ENCODE results near the gene BANF2.

The BANF2 gene

DNA sequence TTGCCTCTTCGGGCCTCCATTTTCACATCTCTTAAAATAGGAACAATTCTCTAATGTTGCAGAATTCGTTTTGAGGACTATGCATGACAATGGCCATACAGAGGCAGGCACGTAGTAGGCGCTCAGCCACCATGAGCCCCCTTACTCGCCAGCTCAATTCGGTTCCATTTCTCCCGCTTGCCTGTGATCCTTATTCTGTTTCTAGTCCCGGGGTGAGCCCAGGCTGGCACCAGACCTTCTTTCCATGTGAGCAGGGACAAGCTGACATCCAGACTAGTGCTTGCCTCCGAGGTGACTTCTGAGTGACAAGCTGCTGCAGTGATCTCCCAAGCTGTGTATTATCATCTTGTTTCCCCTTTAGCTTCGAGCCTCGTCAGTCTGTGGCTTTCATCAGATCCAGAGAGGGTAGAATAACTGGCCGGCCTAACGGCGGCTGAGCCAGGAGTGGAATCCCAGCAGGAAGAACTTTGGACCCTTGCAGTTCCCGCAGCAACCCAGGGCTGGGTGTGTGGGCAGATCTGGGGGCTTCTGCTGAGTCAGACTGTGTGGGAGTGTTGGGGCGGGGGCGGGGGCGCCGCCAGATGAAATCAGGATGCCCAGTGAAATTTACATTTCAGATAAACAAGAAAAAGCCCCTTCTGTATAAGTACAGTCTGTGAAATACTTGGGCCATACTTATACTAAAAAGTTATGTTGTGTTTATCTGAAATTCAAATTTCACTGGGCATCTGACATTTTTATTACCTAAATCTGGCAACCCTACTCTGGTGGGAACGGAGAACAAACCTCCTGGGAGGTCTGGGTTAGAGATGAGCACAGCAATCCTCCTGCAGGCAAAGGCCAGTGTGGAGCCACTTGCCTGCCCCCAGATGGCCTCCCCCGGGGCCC lies 10.9 kb downstream of the BANF2 start:
- DNase-seq (ENCODE audit: low spot score), result no peak

- DNase-seq (ENCODE audit: low spot score), result no peak
These were observed 11.5 kb downstream of the BANF2 start for GRCh38 chr20:17711267-17711627.

DNA sequence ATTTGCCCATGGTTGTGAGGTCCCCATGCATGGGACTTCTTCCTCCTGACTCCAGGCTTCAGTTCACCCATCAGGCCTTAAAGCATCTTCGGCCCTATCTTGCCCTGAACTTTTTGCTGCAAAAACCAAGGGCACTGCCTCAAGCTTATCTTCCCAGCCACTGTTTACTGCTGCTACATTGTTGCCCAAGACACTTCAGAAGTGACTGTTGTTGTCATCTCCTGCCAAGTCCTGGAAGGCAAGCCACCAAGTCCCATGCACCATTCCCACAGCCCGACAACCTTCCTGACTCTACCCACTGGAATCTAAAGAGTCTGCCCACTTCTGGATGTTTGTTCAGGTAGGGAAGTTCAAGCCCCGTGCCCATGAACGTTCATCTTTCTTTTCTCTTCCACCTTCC lies 12.4 kb downstream of the BANF2 start:
- DNase-seq (ENCODE audit: low spot score), result no peak

- no peak for DNase-seq (ENCODE audit: low spot score)
These were observed 12.9 kb downstream of the BANF2 start for GRCh38 chr20:17712708-17713107.

- no peak for DNase-seq (ENCODE audit: low spot score)
These were observed 14.8 kb downstream of the BANF2 start for GRCh38 chr20:17714597-17714996.

DNA sequence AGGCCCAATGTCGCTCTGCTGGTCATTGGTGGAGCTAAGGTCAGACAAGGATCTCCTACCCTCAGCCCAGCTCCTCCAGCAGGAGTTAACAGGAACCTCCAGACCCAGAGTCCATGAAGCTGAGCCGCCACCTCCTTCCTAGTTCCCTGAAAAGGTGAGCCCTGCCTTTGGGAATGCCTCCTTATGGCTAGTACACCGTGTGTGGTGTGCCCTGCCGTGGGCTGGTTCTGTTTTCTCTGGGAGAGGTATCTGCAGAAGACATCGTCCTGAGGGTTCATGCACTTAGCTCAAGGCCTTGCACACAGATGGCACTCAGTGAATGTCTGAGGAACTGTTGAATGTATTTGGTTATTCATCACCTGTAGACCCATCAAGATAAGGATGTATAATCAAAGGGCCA lies 15.3 kb downstream of the BANF2 start:
- no peak for DNase-seq (ENCODE audit: low spot score)

GRCh38 chr20:17716331-17716730 lies 16.6 kb downstream of the BANF2 start:
- no peak for DNase-seq (ENCODE audit: low spot score)

- no peak for DNase-seq (ENCODE audit: low spot score)
These were observed 21.0 kb downstream of the BANF2 start for GRCh38 chr20:17720755-17721154.

- DNase-seq (ENCODE audit: low spot score), result peak; percentile 47
These were observed 22.2 kb downstream of the BANF2 start for GRCh38 chr20:17721802-17722486.

GRCh38 chr20:17722493-17723300 lies 22.9 kb downstream of the BANF2 start:
- DNase-seq (ENCODE audit: low spot score), result no peak

GRCh38 chr20:17723301-17723691 lies 23.5 kb downstream of the BANF2 start:
- no peak for DNase-seq (ENCODE audit: low spot score)

- no peak for DNase-seq (ENCODE audit: low spot score)
These were observed 25.5 kb downstream of the BANF2 start for GRCh38 chr20:17725094-17725835.

DNA sequence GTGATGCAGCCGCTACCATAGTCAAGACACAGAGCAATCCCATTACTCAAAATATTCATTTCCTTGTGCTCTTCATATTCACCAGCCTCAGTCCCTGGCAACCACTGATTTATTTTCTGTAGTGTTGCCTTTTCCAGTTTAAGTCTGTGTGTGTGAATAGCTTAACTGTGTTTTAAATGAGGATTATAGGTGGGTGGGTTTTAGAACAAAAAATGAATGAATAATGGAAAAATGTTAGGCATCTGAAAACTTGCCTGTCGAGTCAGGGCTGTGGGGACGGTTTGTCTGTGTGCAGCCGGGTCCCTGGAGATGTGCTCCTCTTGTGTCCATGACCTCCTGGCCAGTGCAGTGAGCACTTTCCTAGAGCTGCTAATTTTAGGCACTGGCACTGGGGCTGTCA lies 27.1 kb downstream of the BANF2 start:
- no peak for DNase-seq (ENCODE audit: low spot score)

DNA sequence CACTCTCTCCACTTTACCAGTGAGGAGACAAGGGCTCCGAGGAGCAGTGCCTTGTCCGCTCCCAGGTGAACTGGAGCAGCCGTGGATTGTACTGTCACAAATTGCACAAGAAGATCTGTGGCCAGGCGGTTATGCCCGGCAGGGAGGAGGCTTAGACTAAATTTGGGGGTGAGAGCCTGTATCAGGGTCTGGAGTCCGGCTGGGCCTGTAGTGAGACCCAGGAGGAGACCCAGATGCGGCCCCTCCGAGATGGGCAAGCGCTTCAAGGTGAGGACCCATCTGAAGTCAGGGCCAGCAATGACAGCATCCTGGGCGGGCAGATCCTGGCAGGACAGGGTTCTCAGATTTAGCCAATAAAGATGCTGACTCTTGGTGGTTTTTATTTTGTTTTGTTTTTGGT lies 27.6 kb downstream of the BANF2 start:
- no peak for DNase-seq (ENCODE audit: low spot score)

DNA sequence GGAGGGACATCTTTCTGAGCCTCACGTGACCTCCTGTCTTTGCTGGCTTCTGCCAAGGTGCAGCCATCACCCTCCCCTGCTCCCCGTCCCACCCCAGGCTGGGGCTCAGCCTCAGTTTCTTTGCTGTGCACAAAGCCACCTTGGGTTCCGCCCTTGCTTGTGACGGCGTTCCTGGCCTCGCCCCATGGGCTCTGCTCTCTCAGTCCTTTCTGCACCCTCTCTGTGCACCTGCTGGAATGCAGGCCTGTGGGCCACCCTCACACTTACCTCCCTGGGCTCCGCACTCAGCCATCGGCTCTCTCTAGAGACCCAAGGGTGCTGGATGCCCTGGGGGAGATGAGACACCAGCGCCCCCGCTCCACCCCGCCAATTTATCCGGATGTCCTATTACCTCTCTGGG lies 28.3 kb downstream of the BANF2 start:
- DNase-seq (ENCODE audit: low spot score), result no peak

GRCh38 chr20:17730071-17730470 lies 30.3 kb downstream of the BANF2 start:
- no peak for DNase-seq (ENCODE audit: low spot score)

DNA sequence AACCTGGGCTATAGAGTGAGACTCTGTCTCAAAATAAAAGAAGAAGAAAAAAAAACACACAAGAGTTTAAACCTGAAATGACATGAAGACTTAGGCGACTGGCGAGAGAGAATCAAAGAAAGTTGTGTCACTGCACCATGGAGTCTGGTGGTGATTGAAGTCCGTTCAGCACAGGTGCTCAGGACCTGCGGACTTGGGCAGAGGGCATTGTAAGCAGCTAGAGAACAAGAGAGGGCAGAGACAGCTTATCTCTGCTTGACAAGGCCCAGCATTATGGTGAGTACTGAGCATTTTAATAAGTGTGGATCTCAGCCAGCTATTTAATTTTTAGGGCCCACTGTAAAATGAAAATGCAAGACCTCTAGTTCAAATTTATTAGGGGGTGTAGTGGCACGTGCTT lies 31.5 kb downstream of the BANF2 start:
- DNase-seq (ENCODE audit: low spot score), result no peak

DNA sequence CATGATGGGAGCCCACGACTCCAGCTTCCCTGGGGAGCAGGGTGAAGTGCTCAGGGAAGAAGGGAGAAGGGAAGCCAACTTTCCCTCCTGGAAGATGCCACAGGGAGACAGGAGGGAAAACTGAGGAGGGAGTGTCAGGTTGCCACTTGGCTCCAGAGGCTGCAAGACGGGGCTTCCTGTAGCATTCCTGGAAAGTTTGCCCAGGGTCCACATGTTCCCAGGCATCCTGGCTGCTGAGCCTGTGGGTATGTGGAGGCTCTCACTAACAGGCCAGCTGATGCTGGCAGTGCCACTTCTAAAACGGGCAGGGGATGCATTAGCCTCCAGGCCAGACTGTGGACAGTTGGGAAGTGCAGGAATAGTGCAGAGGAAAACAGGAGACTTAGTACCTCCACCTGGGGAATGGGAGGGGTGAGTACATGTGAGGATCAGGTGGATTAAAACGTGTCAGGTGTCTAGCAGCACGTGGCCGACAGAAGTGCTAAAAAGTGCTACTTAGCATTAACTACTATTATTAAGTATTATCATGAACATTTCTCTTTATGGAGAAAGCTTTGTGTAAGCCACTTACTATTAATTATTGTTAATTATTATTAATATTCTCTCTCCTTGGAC lies 33.2 kb downstream of the BANF2 start:
- DNase-seq (ENCODE audit: low spot score), result no peak

DNA sequence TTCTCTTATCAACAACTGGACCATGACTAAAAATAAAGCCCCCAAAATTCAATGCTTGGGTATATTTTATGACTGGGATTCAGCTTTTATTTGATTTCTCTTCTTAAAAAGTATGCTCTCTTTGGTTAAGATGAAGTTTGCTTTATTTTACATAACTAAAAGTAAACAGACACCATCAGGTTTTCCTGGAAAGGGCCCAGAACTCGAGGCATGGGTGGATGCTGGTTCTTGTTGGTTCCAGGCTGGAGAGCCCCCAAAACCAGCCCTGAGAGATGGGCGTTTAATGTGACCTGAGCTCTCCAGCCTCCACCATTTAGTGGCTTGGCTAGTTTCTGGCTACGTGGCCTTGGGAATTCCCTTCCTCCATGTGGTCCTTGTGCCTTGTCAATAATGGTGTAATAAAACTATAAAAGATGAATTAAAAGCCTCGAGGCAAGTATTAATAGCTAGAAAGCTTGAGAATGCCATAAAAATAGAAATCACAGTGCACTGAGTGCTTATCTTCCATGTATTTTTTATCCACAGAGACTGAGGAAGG lies 34.1 kb downstream of the BANF2 start:
- no peak for DNase-seq (ENCODE audit: low spot score)

GRCh38 chr20:17734374-17734773 lies 34.6 kb downstream of the BANF2 start:
- DNase-seq (ENCODE audit: low spot score), result no peak

DNA sequence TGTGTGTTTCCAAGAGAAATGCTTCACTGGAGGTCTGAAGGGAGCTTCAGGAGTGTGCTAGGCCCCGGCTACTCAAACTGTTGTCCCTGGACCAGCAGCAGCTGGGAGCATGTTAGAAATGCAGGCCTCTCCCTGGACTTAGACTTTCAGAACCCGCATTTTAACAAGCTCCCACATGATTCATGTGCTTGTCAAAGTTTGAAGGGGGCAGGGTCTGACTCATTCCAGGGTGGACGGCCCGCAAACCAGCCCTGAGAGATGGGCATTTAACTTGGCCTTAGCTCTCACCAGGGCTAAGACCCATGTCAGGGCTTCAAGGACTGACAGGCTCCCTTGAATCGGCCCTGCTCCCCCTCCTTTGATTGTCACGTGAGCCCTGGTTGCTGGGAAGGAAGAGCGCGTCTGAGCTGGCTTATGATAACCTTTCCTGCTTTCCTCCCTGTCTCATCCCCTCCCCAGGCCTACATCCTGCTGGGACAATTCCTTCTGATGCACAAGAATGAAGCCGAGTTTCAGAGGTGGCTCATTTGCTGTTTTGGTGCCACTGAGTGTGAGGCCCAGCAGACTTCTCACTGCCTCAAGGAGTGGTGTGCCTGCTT lies 35.5 kb downstream of the BANF2 start:
- peak; percentile 29 for DNase-seq (ENCODE audit: low spot score)
